ENCODE data around the gene B4GALNT4.
"Not testable (repeated sequence)": the region's sequence is repeated elsewhere in the genome, so short reads cannot be mapped to it uniquely, and the experiment has no call there.

Gene B4GALNT4

GRCh38 chr11:335779-336658 is 33.3 kb upstream of the B4GALNT4 start:
- DNase-seq: no peak

- DNase-seq: no peak
These were observed 32.6 kb upstream of the B4GALNT4 start for GRCh38 chr11:336659-337198.

- no peak for DNase-seq
These were observed 31.6 kb upstream of the B4GALNT4 start for GRCh38 chr11:337711-338110.

GRCh38 chr11:339963-340362 is 29.3 kb upstream of the B4GALNT4 start:
- no peak for DNase-seq

GRCh38 chr11:340539-341512 is 28.5 kb upstream of the B4GALNT4 start:
- DNase-seq: no peak

GRCh38 chr11:342328-342727 is 27.0 kb upstream of the B4GALNT4 start:
- DNase-seq: no peak

GRCh38 chr11:344836-345578 is 24.3 kb upstream of the B4GALNT4 start:
- DNase-seq: no peak

GRCh38 chr11:346529-346928 is 22.8 kb upstream of the B4GALNT4 start:
- no peak for DNase-seq

GRCh38 chr11:349270-349954 is 19.9 kb upstream of the B4GALNT4 start:
- DNase-seq: not testable (repeated sequence)

GRCh38 chr11:350033-350722 is 19.1 kb upstream of the B4GALNT4 start:
- not testable (repeated sequence) for DNase-seq

GRCh38 chr11:350723-351255 is 18.5 kb upstream of the B4GALNT4 start:
- DNase-seq: no peak

- DNase-seq: no peak
These were observed 17.9 kb upstream of the B4GALNT4 start for GRCh38 chr11:351411-351810.

- no peak for DNase-seq
These were observed 16.8 kb upstream of the B4GALNT4 start for GRCh38 chr11:352456-353031.

GRCh38 chr11:353179-353873 is 16.0 kb upstream of the B4GALNT4 start:
- no peak for DNase-seq

GRCh38 chr11:355581-356458 is 13.5 kb upstream of the B4GALNT4 start:
- DNase-seq: peak; percentile 84

- no peak for DNase-seq
These were observed 12.7 kb upstream of the B4GALNT4 start for GRCh38 chr11:356610-357009.

- no peak for DNase-seq
These were observed 11.7 kb upstream of the B4GALNT4 start for GRCh38 chr11:357582-357981.

- DNase-seq: no peak
These were observed 11.0 kb upstream of the B4GALNT4 start for GRCh38 chr11:358129-358800.

Measured in CD4-positive, alpha-beta T cell treated with Interleukin-17A for 4 hours (primary cell).